Sigmoid colon (tissue), 7 donors: Measurements from ENCODE around the gene WDR81. TPM values are rescaled to one million over a fixed set of nuclear protein-coding genes. Genes with fewer than 3 reads are reported as not detected.

Experiments
- DNase-seq: peaks from one replicate; pipeline ENCODE4 v3.0.0-alpha.2; 2019
- H3K27ac ChIP-seq, 4 donors: fragments of 200-600 bp; sonication (generic); one replicate each; pipeline ENCODE4 v1.5.1; 2016 to 2019; ENCODE audit warnings: mild to moderate bottlenecking in 1 of 4
- H3K27me3 ChIP-seq, 3 donors: fragments of 200-600 bp; sonication (generic); one replicate each; pipeline ENCODE4 v1.5.1; 2019; ENCODE audit warnings: mild to moderate bottlenecking in 1 of 3
- H3K36me3 ChIP-seq, 4 donors: fragments of 200-600 bp; sonication (generic); one replicate each; pipeline ENCODE4 v1.5.1; 2016 to 2019
- H3K4me1 ChIP-seq, 4 donors: fragments of 200-600 bp; sonication (generic); one replicate each; pipeline ENCODE4 v1.5.1; 2017 to 2019
- H3K4me3 ChIP-seq, 4 donors: fragments of 200-600 bp; sonication (generic); one replicate each; pipeline ENCODE4 v1.5.1; 2017 to 2019; ENCODE audit warnings: mild to moderate bottlenecking in 2 of 4, moderate library complexity in 1 of 4
- H3K9me3 ChIP-seq, 4 donors: fragments of 200-600 bp in 3 of 4; sonication (generic) in 3 of 4; one replicate each; pipeline versions ENCODE4 v1.5.1 to v1.6.1; 2013 to 2019
- CTCF ChIP-seq, 4 experiments: fragments of 450-650 bp in 3 of 4; fragments of 200-600 bp in 1 of 4; IDR thresholded peaks; one replicate each; pipeline ENCODE4 v1.5.1; 2016 to 2019; ENCODE audit warnings: antibody characterized with exemption in 4 of 4, mild to moderate bottlenecking in 3 of 4, moderate library complexity in 2 of 4
- EP300 ChIP-seq, 4 donors: sonication (generic); formaldehyde crosslinking; IDR thresholded peaks; one replicate each; pipeline ENCODE4 v1.6.1; 2017; ENCODE audit warnings: antibody characterized with exemption in 4 of 4
- POLR2A ChIP-seq, 2 donors: fragments of 450-650 bp; IDR thresholded peaks; one replicate each; pipeline ENCODE4 v1.6.1; 2016; ENCODE audit warnings: antibody characterized with exemption in 2 of 2, mild to moderate bottlenecking in 2 of 2, moderate library complexity in 2 of 2
- POLR2AphosphoS5 ChIP-seq, 4 donors: sonication (generic); formaldehyde crosslinking; IDR thresholded peaks; one replicate each; pipeline ENCODE4 v1.6.1; 2017; ENCODE audit warnings: antibody characterized with exemption in 4 of 4
- WGBS, 2 donors: extraction: QIAGEN DNeasy Blood & Tissue Kit; methylation state at CpG; one replicate each; pipeline ENCODE4 v1.1.7; 2013; 5-methylcytosine and 5-hydroxymethylcytosine counted together
- intact Hi-C: fragments of 100-400 bp; cut with DNase I; formaldehyde crosslinking; loops from one replicate; pipeline ENCODE4 v1.15.1; 2023
- polyA plus RNA-seq, 3 donors: library from polyadenylated mRNA; stranded (reverse); fragments of 200-250 nt; gene quantifications; one replicate each; pipeline ENCODE4 v1.2.3, GENCODE V29; 2013
- total RNA-seq, 4 donors: library from RNA; depleted of rRNA; stranded (reverse); fragments of >200 nt; gene quantifications; one replicate each; pipeline ENCODE4 v1.1.0, GENCODE V29; 2016
- donor health status: healthy with polysubstance abuse.
- donor health status: Bipolar disorder and iron deficiency.
- donor health status: healthy.

Gene WDR81
- total and polyA plus RNA-seq, 7 donors: 6.6 to 49.3 (median 26.7) TPM

GRCh38 chr17:1786708-1787107 lies 62.2 kb downstream of the WDR81 start:
- intact Hi-C loops: loop anchor here (2.0 to 10.0 kb wide), 3 partner anchors 70 to 212 kb away; partner anchors contain the start of gene RILP
- Histone ChIP-seq H3K4me3 (no peak overlapping the region), H3K27me3 (no peaks in the 10 kb centered on the region), H3K9me3 (no peaks in the 10 kb centered on the region), H3K27ac (peak overlapping the region; percentile 80 to 94 (median 91)), H3K36me3 (no peaks in the 10 kb centered on the region), H3K4me1 (peaks cover 0 to 55% (median 50%) of the 10 kb centered on the region in 4 donors)
- TF ChIP-seq POLR2A (IDR thresholded peaks at IDR 0.05) (no peak), POLR2AphosphoS5 (IDR thresholded peaks at IDR 0.05) (no peak), EP300 (IDR thresholded peaks at IDR 0.05) (no peak), CTCF (IDR thresholded peaks at IDR 0.05) (no peak)
- 88 to 89% methylated on average over 7 of the region's 7 CpGs for WGBS, 2 donors
- no peak for DNase-seq

DNA sequence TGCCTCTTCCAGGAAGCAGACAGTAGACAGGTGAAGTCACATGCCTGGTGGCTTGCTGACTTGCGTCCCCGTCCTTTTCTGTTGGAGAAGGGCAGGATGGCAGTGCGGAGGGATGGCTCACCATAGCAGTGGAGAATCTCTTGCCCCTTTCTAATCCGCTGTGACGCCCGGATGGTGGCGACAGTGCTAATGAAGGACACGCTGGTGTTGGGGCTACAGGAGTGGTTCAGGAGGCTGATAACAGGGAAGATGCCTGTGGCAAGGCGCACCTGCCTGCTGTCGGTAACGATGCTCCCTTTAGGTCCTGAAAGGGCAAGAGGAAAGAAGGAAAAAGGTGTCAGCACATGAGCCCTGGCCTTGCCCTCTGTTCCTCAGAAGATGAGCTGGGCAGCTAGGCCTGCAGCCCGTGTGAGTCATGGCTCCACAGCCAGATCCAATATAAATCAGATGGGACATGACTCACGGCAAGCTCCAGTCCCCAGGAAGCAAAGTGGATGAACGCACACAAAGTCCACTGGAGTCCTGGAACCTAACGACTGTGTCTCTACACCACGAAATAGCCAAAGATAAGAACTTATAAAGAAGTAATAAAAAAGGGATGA lies 62.9 kb downstream of the WDR81 start:
- H3K27me3 ChIP-seq: no peaks in the 10 kb centered on the region
- H3K9me3 ChIP-seq: no peaks in the 10 kb centered on the region
- intact Hi-C loops: loop anchor here (2.0 to 10.0 kb wide), 3 partner anchors 71 to 213 kb away; partner anchors contain the start of gene RILP
- peak overlapping the region; percentile 80 to 94 (median 91) for H3K27ac ChIP-seq
- H3K36me3 ChIP-seq: no peaks in the 10 kb centered on the region
- DNase-seq: peak; percentile 94
- H3K4me3 ChIP-seq: no peak overlapping the region
- 67 to 75% methylated on average over 16 of the region's 16 CpGs for WGBS, 2 donors
- peaks cover 0 to 48% (median 43%) of the 10 kb centered on the region in 4 donors for H3K4me1 ChIP-seq
- TF ChIP-seq POLR2A (IDR thresholded peaks at IDR 0.05) (no peak), EP300 (IDR thresholded peaks at IDR 0.05) (no peak), POLR2AphosphoS5 (IDR thresholded peaks at IDR 0.05) (peak; percentile 49 to 84 (median 76)), CTCF (IDR thresholded peaks at IDR 0.05) (no peak)

Other genes starting within 250 kb of the WDR81 start
- gene MYO1C, start 232.0 kb upstream of the WDR81 start, total RNA-seq: 100 to 1,000 TPM; 102 to 179 (median 117) TPM
- gene MYO1C, start 232.0 kb upstream of the WDR81 start, polyA plus RNA-seq: 100 to 1,000 TPM in 1 of 3 donors, 10 to 100 TPM in 2; 72.7 to 116 (median 86.2) TPM
- gene INPP5K, start 208.1 kb upstream of the WDR81 start, total RNA-seq: 10 to 100 TPM; 41.0 to 66.5 (median 58.7) TPM
- gene INPP5K, start 208.1 kb upstream of the WDR81 start, polyA plus RNA-seq: 10 to 100 TPM; 25.7 to 33.1 (median 31.2) TPM
- 10 to 100 TPM; 28.5 to 45.1 (median 34.4) TPM for gene PITPNA, start 161.9 kb upstream of the WDR81 start, total RNA-seq
- 10 to 100 TPM; 33.8 to 41.9 (median 37.8) TPM for gene PITPNA, start 161.9 kb upstream of the WDR81 start, polyA plus RNA-seq
- 1 to 10 TPM; 7.1 to 9.2 (median 7.9) TPM for gene SLC43A2, start 95.9 kb upstream of the WDR81 start, total RNA-seq
- 10 to 100 TPM in 1 of 3 donors, 1 to 10 TPM in 2; 2.4 to 16.5 (median 4.4) TPM for gene SLC43A2, start 95.9 kb upstream of the WDR81 start, polyA plus RNA-seq
- gene SCARF1, start 79.0 kb upstream of the WDR81 start, total RNA-seq: 10 to 100 TPM in 1 of 4 donors, 1 to 10 TPM in 3; 4.3 to 10.2 (median 5.9) TPM
- 1 to 10 TPM; 2.1 to 7.5 (median 2.4) TPM for gene SCARF1, start 79.0 kb upstream of the WDR81 start, polyA plus RNA-seq
- gene RILP, start 74.8 kb upstream of the WDR81 start, total RNA-seq: 10 to 100 TPM; 13.6 to 33.0 (median 19.0) TPM
- 10 to 100 TPM; 28.5 to 40.5 (median 37.8) TPM for gene RILP, start 74.8 kb upstream of the WDR81 start, polyA plus RNA-seq
- gene PRPF8, start 39.8 kb upstream of the WDR81 start, total RNA-seq: 100 to 1,000 TPM; 115 to 155 (median 125) TPM
- gene PRPF8, start 39.8 kb upstream of the WDR81 start, polyA plus RNA-seq: 10 to 100 TPM; 25.9 to 92.8 (median 34.2) TPM
- 1 to 10 TPM; 2.6 to 5.4 (median 4.1) TPM for gene TLCD2, start 14.3 kb upstream of the WDR81 start, total RNA-seq
- gene TLCD2, start 14.3 kb upstream of the WDR81 start, polyA plus RNA-seq: 10 to 100 TPM in 1 of 3 donors, 1 to 10 TPM in 2; 7.2 to 23.2 (median 9.2) TPM
- 1 to 10 TPM; 2.9 to 7.2 (median 4.1) TPM for gene SERPINF2, start 18.2 kb downstream of the WDR81 start, total RNA-seq
- 10 to 100 TPM in 1 of 3 donors, 1 to 10 TPM in 1, under 1 TPM in 1; 0.69 to 12.9 (median 1.2) TPM for gene SERPINF2, start 18.2 kb downstream of the WDR81 start, polyA plus RNA-seq
- gene SERPINF1, start 37.4 kb downstream of the WDR81 start, total RNA-seq: 100 to 1,000 TPM; 275 to 539 (median 352) TPM
- gene SERPINF1, start 37.4 kb downstream of the WDR81 start, polyA plus RNA-seq: 100 to 1,000 TPM in 2 of 3 donors, 10 to 100 TPM in 1; 77.7 to 124 (median 112) TPM
- 10 to 100 TPM; 14.3 to 19.1 (median 17.1) TPM for gene SMYD4, start 105.2 kb downstream of the WDR81 start, total RNA-seq
- gene SMYD4, start 105.2 kb downstream of the WDR81 start, polyA plus RNA-seq: 1 to 10 TPM; 2.4 to 8.8 (median 2.5) TPM
- gene RPA1, start 105.3 kb downstream of the WDR81 start, total RNA-seq: 10 to 100 TPM; 27.8 to 46.8 (median 31.1) TPM
- gene RPA1, start 105.3 kb downstream of the WDR81 start, polyA plus RNA-seq: 10 to 100 TPM; 16.2 to 35.2 (median 27.6) TPM